ENCODE data around the gene DGKD.

Gene DGKD

DNA sequence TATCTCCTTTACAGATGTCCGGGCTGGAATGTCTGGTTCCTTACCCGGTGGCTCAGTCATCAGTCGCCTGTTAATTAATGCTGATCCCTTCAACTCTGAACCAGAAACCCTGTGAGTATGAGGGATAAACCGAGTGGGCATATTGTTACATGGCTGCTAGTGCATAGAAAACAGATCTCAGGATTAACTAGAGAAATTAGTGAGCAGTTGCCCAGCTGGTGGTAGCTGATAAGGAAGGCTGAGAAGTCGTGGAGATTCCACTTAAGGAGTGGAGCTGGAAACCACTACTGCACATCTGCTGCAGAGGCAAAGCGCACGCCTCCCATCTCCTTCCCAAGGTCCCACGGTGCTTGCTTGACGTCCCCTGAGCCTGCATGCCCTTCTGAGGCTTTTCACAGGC, 97.7 kb downstream of the DGKD start:
- ATAC-seq: no peak
- no peak for TF ChIP-seq RARB (CRISPR knock-in tag; IDR thresholded peaks at IDR 0.05)

DNA sequence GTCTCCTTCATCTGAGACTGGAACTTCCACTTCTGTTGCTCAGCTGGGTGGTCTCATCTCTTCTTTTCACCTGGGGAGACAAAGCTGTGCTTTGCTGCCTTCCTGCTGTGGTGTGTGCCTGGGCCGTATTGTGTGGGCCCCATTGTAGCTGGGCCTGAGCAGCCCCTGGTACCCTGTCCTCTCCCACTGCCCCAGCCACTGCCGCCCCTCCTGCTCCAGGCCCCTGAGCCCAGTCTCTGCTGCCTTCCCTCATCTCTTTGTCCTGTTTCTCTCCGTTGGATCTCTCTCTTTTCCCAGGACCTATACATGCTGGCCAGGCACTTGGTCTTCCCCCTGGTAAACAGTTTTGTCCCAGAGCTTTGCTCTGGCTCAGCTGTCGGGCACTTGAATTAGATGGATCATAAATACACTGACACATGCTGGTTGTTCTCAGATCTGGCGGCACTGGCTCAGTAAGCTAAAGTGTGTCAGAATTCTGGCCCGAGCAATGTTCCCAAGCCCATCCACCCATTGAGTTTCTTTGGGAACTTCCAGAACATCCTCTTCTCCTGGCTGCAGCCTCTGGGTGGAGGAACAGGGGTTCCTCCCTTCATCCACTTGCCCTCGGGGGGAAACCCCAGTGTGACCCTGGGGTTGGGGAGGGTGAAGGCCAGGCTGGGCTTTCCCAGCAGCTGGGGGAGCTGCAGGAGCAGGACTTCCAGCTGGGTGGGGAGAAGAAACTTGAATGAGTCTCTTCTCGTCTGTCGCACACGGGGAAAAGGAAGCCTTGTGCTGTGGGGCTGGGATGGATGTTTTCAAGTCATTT, 99.0 kb downstream of the DGKD start:
- TF ChIP-seq ISL1 (CRISPR knock-in tag; IDR thresholded peaks at IDR 0.05): no peak
- no peak for TF ChIP-seq ZC3H10 (CRISPR knock-in tag; IDR thresholded peaks at IDR 0.05)
- TF ChIP-seq GLIS3 (CRISPR knock-in tag; IDR thresholded peaks at IDR 0.05): no peak
- TF ChIP-seq ARNTL (CRISPR knock-in tag; IDR thresholded peaks at IDR 0.05; ENCODE audit: borderline replicate concordance, low read depth): no peak
- TF ChIP-seq ZFP30 (CRISPR knock-in tag; IDR thresholded peaks at IDR 0.05): no peak
- TF ChIP-seq BACH2 (CRISPR knock-in tag; IDR thresholded peaks at IDR 0.05; ENCODE audit: borderline replicate concordance): no peak
- TF ChIP-seq, protein P1, sequence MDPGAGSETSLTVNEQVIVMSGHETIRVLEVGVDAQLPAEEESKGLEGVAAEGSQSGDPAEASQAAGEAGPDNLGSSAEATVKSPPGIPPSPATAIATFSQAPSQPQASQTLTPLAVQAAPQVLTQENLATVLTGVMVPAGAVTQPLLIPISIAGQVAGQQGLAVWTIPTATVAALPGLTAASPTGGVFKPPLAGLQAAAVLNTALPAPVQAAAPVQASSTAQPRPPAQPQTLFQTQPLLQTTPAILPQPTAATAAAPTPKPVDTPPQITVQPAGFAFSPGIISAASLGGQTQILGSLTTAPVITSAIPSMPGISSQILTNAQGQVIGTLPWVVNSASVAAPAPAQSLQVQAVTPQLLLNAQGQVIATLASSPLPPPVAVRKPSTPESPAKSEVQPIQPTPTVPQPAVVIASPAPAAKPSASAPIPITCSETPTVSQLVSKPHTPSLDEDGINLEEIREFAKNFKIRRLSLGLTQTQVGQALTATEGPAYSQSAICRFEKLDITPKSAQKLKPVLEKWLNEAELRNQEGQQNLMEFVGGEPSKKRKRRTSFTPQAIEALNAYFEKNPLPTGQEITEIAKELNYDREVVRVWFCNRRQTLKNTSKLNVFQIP (CRISPR knock-in tag; IDR thresholded peaks at IDR 0.05; ENCODE audit: borderline replicate concordance, low read depth): no peak
- TF ChIP-seq, protein P2, sequence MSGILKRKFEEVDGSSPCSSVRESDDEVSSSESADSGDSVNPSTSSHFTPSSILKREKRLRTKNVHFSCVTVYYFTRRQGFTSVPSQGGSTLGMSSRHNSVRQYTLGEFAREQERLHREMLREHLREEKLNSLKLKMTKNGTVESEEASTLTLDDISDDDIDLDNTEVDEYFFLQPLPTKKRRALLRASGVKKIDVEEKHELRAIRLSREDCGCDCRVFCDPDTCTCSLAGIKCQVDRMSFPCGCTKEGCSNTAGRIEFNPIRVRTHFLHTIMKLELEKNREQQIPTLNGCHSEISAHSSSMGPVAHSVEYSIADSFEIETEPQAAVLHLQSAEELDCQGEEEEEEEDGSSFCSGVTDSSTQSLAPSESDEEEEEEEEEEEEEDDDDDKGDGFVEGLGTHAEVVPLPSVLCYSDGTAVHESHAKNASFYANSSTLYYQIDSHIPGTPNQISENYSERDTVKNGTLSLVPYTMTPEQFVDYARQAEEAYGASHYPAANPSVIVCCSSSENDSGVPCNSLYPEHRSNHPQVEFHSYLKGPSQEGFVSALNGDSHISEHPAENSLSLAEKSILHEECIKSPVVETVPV (CRISPR knock-in tag; IDR thresholded peaks at IDR 0.05): no peak
- no peak for TF ChIP-seq CSDC2 (CRISPR knock-in tag; IDR thresholded peaks at IDR 0.05)
- no peak for ATAC-seq

DNA sequence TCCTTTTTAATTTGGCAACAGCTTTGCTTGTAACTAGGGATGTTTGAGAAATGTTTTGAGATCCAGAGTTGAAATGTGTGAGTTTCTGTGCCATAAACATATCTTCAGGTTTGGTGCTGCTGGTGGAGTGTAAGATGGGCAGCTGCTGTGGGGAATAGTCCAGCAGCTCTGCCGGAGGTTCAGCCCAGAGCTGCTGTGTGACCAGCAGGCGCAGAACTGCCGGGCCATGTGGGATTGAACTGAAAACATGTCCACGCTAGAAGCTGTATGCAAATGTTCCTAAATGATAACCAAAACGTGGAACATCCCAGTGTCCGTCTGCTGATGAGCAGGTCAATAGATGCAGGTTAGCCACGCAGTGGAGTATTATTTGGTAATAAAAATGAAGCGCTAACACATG, 99.6 kb downstream of the DGKD start:
- TF ChIP-seq TCF4 (CRISPR knock-in tag; IDR thresholded peaks at IDR 0.05; ENCODE audit: borderline replicate concordance) (no peak), ZC3H10 (CRISPR knock-in tag; IDR thresholded peaks at IDR 0.05) (no peak), SNAI2 (CRISPR knock-in tag; IDR thresholded peaks at IDR 0.05) (no peak), ARNTL (CRISPR knock-in tag; IDR thresholded peaks at IDR 0.05; ENCODE audit: borderline replicate concordance, low read depth) (no peak), PPARA (CRISPR knock-in tag; IDR thresholded peaks at IDR 0.05; ENCODE audit: borderline replicate concordance) (no peak), ZNF8 (CRISPR knock-in tag; IDR thresholded peaks at IDR 0.05) (no peak), ZFP3 (CRISPR knock-in tag; IDR thresholded peaks at IDR 0.05) (no peak), ZNF70 (CRISPR knock-in tag; IDR thresholded peaks at IDR 0.05) (no peak), RARB (CRISPR knock-in tag; IDR thresholded peaks at IDR 0.05) (no peak)
- TF ChIP-seq, protein P2 (CRISPR knock-in tag; IDR thresholded peaks at IDR 0.05): no peak
- TF ChIP-seq, protein P3, sequence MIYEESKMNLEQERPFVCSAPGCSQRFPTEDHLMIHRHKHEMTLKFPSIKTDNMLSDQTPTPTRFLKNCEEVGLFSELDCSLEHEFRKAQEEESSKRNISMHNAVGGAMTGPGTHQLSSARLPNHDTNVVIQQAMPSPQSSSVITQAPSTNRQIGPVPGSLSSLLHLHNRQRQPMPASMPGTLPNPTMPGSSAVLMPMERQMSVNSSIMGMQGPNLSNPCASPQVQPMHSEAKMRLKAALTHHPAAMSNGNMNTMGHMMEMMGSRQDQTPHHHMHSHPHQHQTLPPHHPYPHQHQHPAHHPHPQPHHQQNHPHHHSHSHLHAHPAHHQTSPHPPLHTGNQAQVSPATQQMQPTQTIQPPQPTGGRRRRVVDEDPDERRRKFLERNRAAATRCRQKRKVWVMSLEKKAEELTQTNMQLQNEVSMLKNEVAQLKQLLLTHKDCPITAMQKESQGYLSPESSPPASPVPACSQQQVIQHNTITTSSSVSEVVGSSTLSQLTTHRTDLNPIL (CRISPR knock-in tag; IDR thresholded peaks at IDR 0.05; ENCODE audit: low read depth): no peak
- TF ChIP-seq, protein P1 (CRISPR knock-in tag; IDR thresholded peaks at IDR 0.05; ENCODE audit: borderline replicate concordance, low read depth): no peak
- no peak for ATAC-seq

DNA sequence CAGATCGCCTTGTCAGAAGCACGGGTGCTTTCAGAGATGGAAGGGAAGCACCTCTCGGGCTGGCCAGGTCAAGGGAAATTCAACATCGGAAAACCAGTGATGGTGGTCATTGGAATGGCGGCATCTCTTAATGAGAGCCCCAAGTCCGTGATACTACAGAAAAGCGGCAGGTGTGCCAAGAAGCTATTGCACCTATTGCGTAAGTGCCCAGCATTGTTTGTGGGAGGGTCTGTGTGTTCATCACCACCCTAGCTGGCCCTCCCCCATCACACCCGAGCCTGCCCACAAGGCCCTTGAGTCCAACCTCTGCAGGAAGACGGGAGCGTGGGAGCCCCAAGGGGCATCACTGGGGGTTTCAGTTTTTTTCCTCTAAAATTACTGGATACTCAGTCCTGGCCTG, 100.7 kb downstream of the DGKD start:
- TF ChIP-seq ESRRG (CRISPR knock-in tag; IDR thresholded peaks at IDR 0.05): no peak
- TF ChIP-seq, protein P4, sequence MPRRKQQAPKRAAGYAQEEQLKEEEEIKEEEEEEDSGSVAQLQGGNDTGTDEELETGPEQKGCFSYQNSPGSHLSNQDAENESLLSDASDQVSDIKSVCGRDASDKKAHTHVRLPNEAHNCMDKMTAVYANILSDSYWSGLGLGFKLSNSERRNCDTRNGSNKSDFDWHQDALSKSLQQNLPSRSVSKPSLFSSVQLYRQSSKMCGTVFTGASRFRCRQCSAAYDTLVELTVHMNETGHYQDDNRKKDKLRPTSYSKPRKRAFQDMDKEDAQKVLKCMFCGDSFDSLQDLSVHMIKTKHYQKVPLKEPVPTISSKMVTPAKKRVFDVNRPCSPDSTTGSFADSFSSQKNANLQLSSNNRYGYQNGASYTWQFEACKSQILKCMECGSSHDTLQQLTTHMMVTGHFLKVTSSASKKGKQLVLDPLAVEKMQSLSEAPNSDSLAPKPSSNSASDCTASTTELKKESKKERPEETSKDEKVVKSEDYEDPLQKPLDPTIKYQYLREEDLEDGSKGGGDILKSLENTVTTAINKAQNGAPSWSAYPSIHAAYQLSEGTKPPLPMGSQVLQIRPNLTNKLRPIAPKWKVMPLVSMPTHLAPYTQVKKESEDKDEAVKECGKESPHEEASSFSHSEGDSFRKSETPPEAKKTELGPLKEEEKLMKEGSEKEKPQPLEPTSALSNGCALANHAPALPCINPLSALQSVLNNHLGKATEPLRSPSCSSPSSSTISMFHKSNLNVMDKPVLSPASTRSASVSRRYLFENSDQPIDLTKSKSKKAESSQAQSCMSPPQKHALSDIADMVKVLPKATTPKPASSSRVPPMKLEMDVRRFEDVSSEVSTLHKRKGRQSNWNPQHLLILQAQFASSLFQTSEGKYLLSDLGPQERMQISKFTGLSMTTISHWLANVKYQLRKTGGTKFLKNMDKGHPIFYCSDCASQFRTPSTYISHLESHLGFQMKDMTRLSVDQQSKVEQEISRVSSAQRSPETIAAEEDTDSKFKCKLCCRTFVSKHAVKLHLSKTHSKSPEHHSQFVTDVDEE (CRISPR knock-in tag; IDR thresholded peaks at IDR 0.05): no peak
- TF ChIP-seq, protein P1 (CRISPR knock-in tag; IDR thresholded peaks at IDR 0.05; ENCODE audit: borderline replicate concordance, low read depth): no peak
- ATAC-seq: no peak

All from SK-N-SH treated with all-trans-retinoic acid at 6 μM for 48 hours (cell line).